DMS 273 (cell line): ENCODE results near the gene MED26.

Experiments
- DNase-seq: peaks from one replicate; lab custom pipeline; 2025; ENCODE audit not compliant: unreplicated experiment; lab: John Stamatoyannopoulos, UW

The MED26 gene

GRCh38 chr19:16650821-16651220 lies 22.8 kb upstream of the MED26 start:
- no peak for DNase-seq

GRCh38 chr19:16649734-16650133 lies 21.7 kb upstream of the MED26 start:
- no peak for DNase-seq

- DNase-seq: no peak
Observed at GRCh38 chr19:16645140-16645539, 17.1 kb upstream of the MED26 start.

DNA sequence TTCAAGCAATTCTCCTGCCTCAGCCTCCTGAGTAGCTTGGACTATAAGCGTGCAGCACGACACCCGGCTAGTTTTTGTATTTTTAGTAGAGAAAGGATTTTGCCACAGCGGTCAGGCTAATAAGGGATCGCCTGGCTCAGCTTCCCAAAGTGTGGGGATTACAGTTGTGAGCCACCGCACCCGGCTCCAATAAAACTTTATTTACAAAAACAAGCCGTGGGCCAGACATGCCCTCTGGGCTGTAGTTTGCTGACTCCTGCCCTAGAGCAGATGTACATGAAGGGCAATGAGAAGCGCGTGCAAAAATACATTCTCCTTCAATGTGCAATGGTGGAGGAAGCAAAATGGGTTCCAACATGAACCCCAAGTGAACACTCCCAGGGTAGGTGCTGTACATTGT lies 13.7 kb upstream of the MED26 start:
- no peak for DNase-seq

GRCh38 chr19:16640951-16641350 lies 12.9 kb upstream of the MED26 start:
- no peak for DNase-seq

GRCh38 chr19:16638666-16639065 lies 10.7 kb upstream of the MED26 start:
- no peak for DNase-seq

GRCh38 chr19:16637535-16637934 lies 9.5 kb upstream of the MED26 start:
- DNase-seq: peak; percentile 76

DNA sequence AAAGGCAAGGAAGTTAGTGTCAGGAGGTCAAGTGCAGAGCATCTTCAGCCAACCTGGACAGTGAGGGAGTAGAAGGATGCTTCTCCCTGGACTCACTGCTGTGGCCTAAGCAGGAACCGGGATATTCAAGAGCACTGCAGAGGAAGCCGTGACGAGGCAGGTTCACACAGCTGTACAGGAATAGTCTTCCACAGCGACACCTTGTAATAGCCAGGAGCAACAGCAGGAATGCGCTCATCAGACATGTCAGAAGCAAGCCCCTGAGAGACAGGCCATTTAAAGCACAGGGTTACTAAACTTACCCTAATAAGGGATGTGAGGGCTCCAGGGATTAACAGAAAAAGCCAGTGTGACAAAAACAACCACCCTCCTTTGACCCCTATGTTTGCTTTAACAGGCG lies 3.5 kb upstream of the MED26 start:
- DNase-seq: peak; percentile 23

DNA sequence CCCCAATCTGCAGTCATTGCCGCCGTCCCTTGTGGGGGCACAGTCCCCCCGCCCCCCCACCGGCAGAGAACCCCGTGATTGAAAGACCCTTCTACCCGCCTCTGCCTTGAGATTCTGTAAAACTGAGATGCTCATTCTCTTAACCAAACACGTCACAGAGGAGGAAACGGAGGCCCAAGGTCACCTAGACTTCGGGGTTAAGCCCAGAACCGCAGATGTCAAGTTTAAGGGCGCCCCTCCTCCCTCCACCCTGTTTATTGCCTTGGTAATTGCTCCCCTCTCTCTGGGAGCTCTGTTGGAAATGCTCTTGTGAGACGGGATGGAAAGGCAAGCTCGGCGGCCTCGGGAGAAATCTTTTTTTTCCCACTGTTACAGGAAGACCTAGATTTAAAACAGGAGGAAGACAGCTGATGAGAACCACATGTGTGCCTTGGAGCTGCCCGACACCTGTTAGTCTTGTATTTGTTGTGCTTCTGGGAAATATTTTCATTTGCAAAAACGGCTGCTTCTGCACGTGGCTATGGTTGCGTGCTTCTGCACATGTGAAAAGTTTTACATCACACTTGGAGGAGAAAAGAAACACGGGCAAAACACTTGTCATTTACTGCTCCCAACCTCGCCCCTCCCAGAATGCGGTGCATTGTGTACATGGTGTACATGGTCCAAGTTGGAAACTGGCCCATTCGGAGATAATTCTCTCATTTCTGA lies 1.1 kb upstream of the MED26 start:
- DNase-seq: peak; percentile 75

DNA sequence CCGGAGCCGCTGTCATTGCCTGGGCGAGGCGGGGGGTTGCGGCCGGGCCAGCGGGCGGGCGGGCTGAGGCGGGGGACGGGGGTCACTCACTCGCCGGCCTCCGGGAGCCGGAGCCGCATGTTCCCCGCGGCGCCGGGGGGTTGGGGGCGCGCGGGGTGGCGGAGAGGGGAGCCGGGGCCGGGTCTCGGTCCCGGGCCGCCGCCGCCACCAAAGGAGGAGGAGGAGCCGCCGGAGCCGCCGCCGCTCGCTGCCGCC lies 149 bp downstream of the MED26 start:
- DNase-seq: no peak

DNA sequence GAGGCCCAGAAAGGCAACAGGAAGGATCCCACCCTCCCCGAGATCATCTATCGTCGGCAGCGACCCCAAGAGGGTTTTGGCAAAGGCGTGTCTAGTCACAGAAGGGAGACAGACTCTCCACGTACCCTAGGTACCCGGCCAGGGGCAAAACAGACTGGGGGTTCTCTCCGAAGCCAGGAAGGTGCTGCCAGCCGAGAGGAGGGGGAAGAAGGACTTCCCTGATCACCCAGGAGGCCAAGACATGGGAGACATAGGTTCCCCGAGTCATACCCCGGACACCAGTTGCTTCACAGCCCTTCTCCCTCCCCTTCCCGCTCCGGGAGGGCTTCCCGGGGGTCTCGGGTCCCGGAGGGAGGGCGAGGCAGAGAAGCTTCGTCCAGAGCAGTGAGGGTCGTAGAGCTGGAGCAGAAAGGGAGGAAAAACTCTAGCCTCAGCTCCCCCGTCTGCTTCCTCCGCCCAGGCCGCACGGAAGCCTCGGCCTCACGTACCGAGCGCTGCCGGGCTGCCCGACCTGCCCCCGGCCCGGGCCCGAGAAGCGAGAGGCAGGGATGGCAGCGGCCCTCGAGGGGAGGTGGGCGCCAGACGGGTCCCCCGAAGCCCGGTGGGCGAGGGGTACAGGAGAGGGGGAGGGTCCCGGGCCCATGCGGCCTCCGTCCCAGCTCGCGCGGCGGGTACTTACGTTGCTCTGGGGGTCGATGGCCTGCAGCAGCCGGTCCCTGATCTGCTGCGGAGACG lies 644 bp downstream of the MED26 start:
- DNase-seq: peak; percentile 46

DNA sequence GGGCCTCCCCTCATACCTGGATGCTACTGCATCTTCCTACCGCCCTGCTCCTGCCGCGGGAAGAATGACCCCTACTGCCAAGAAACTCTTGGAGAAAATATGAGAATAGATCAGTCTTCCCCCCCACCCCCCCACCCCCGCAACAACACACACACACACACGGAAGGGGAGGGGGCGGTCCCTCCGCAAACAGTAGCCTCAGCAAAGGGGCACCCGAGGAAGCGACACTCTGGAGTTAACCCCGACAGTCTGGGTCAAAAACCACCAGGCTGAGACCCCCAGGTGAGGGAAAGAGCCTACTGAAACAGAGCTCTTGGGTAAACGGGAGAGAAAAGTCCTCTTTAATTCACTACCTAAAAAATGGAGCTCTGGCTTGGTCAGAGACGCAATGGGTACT lies 1.2 kb downstream of the MED26 start:
- DNase-seq: no peak

- DNase-seq: no peak
Observed at GRCh38 chr19:16625163-16625958, 2.6 kb downstream of the MED26 start.

DNA sequence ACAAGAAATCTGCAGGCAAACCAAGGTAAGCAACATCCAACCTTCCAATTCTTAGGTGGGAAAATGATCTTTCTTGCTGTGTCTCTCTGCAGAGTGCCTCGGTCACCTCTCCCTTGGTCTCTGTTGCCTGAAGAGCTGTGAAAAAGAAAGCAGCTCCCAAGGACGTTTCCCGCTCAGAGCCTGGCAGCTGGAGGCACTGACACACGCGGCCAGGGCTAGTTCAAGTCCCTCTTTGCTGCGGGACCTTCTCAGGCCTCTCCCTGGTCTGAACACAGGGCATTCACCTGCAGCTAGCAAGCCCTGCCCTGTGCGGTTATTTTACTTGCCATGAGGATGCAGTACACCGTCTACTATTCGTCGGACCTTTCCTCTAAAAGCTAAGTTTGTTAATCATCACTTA lies 3.8 kb downstream of the MED26 start:
- no peak for DNase-seq

DNA sequence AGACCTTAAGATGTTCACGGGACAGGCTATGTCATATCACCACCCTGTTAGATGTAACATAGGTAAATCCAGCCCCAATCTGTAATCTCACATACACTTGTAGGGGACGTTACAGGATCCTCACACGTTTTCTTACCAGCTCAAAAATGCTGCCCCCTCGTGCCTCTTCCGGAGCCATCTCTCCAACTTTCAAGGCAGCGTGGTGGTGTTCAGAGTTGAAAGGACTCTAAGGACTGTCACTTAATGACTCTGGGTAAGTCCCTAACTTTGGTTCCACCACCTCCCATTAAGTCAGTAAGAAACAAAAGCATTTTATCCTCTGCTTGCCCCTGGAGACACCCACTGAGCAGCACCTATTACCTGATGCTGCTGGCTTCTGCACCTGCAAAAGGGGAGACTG lies 4.4 kb downstream of the MED26 start:
- no peak for DNase-seq

DNA sequence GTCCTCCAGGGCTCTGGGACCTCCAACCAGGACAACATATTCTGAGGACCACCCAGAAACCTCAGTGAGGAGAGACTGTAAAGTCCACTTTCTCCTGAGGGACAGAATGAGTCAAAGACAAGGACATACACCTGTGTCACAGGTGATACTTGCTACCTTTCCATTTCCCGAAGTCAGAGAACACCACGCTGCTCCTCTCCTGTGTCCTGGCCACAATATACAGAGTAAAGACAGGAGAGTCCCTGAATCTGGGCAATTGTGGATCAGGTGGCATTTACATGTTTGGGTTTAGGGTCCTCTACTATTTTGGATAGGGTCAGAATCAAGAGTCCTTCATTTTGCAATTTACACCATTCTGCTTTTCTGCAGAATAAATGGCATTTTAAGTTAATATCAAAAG lies 4.9 kb downstream of the MED26 start:
- DNase-seq: no peak

DNA sequence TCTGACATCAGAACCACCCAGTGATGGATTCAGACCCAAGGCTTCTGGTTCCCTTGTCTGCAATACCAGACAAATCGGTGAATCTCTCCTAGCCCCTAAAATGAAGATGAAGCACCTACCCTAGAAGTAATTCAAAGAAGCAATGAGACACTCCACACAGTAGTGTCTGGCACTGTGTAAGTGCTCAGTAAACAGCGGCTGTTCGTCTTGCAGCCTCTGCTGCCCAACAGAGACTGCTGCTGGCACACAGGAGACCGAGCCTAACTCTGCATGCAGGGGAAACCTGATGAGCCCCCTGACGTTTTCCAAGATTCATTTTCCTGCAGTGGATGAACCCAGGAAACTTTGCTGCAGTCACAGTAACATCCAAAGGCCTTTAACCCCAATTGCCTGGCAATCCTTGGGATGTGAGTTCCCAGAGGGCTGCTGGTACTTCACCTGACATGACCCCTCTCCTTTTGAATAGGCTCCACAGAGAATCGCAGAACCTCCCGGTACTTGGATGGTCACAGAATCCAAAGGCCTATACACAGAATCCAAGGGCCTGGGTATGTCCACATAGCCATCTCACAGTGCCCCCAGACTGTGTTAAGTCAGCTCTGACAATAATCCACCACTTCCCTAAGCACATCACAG lies 6.7 kb downstream of the MED26 start:
- no peak for DNase-seq

GRCh38 chr19:16620584-16620983 lies 7.4 kb downstream of the MED26 start:
- DNase-seq: no peak

DNA sequence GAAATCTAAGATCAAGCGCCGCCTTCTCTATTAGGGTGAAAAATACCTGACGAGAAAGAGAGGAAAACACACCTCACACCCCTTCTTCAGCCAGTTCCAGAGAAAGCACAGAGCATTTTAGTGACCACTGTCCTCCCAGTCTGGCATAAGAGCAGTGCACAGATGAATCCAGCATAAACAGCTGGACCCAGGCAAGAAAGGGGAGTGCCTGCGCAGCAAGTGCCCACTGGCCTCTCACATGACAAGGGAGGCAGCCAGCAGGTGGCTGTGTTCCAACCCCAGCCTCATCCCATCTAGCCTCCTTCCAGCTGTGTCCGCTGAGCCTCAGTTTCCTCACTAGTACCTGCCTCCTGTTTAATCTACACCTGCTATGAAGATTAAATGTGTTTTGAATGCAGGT lies 8.0 kb downstream of the MED26 start:
- no peak for DNase-seq

GRCh38 chr19:16619457-16619856 lies 8.5 kb downstream of the MED26 start:
- no peak for DNase-seq

DNA sequence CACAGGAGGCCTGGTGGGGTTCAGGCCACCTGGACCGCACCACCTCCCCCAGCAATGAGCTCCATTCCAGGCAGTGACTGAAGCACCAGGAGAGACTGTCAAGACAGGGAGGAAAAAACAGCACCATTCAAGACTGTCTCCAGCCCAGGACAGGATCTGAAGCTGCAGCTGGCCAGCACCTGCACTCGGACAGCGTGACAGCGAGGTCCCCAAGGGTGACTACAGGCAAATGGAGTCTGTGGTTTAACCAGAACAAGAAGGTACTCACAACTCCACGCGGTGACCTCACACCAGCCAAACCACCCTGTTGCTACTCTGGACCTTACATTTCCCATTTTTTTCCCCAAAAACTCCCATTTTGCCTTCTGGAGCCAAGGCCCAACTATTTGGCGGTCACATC lies 9.8 kb downstream of the MED26 start:
- DNase-seq: no peak

GRCh38 chr19:16615808-16616207 lies 12.2 kb downstream of the MED26 start:
- no peak for DNase-seq
